Spleen (tissue), 7 donors: ENCODE data around the gene ABLIM3.

ENCODE experiments used
- POLR2A ChIP-seq, 3 donors: fragments of 450-650 bp; IDR thresholded peaks; one replicate each; pipeline ENCODE4 v1.5.1; 2017; ENCODE audit warnings: antibody characterized with exemption in 3 of 3, mild to moderate bottlenecking in 1 of 3
- TF ChIP-seq, protein P1 (sequence below), 11 experiments: fragments of 200-600 bp in 7 of 11; fragments of 450-650 bp in 4 of 11; sonication (generic) in 4 of 11; IDR thresholded peaks in 8 of 11; conservative IDR thresholded peaks in 3 of 11; 1 replicate in 7 of 11; 2 replicates in 4 of 11; pipeline versions ENCODE4 v1.4.0 to v1.8.0; 2016 to 2021; ENCODE audit warnings: antibody characterized with exemption in 11 of 11, inconsistent platforms in 4 of 11, mild to moderate bottlenecking in 1 of 11
- donor health status: DM: no; HTN: no; CAD: no; lungs with moderate emphysema.
- donor health status: DM: no; HTN: no; CAD: no.
- donor health status: DM: no; HTN: no; CAD: no.

DNA sequence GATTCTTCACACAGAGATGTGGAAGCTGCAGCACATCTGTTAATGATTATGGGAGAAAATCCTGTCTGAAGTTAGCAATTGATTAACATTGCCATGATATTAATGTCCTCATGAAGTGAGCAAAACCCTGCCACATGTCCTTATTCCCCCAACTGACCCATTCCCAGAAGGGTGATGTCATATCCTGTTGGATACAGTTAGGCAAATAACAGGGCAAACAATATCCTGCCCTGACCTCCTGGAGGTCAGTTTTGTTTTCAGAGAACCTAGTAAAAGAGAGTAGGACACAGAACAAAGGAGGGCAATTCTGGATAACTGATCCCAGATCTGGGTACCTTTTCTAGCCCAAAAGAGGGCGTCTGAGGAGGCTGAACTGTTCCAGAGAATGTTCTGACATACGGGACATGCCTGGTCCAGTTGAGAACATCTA is 11.0 kb downstream of the ABLIM3 start:
- TF ChIP-seq, protein P1, sequence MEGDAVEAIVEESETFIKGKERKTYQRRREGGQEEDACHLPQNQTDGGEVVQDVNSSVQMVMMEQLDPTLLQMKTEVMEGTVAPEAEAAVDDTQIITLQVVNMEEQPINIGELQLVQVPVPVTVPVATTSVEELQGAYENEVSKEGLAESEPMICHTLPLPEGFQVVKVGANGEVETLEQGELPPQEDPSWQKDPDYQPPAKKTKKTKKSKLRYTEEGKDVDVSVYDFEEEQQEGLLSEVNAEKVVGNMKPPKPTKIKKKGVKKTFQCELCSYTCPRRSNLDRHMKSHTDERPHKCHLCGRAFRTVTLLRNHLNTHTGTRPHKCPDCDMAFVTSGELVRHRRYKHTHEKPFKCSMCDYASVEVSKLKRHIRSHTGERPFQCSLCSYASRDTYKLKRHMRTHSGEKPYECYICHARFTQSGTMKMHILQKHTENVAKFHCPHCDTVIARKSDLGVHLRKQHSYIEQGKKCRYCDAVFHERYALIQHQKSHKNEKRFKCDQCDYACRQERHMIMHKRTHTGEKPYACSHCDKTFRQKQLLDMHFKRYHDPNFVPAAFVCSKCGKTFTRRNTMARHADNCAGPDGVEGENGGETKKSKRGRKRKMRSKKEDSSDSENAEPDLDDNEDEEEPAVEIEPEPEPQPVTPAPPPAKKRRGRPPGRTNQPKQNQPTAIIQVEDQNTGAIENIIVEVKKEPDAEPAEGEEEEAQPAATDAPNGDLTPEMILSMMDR (IDR thresholded peaks at IDR 0.05 in 8 of 11, conservative IDR thresholded peaks at IDR 0.05 in 3 of 11) = no peak
- TF ChIP-seq POLR2A (IDR thresholded peaks at IDR 0.05) = no peak
